ENCODE data around the gene SEMA4A.
"Not testable (repeated sequence)": the region's sequence is repeated elsewhere in the genome, so short reads cannot be mapped to it uniquely, and the experiment has no call there.

The SEMA4A gene

DNA sequence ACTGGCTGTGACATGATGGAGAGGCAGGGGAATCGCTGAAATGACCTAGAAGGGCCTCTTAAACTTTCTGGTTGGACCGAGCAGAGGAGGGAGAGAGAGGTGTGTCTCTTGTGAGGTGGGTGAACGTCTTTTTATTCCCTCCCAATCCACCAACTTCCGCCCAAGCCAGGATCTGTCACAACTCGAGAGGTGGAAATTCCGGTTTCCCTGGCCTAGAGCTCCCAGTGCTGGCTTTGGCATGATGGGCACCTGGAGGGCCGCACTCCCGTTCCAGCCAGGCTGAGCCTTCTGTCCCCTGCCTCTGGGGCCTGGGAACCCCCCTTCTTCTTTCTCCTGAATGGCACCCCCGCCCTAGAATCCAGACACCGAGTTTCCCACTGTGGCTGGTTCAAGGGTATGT lies at the start of gene SEMA4A:
SEMA4A (plus strand) TSS at position 224 of the 400 bp plus-strand sequence. CDS start 994 bp downstream, outside the sequence.
- DNase-seq (ENCODE audit: low read depth) = no peak

DNA sequence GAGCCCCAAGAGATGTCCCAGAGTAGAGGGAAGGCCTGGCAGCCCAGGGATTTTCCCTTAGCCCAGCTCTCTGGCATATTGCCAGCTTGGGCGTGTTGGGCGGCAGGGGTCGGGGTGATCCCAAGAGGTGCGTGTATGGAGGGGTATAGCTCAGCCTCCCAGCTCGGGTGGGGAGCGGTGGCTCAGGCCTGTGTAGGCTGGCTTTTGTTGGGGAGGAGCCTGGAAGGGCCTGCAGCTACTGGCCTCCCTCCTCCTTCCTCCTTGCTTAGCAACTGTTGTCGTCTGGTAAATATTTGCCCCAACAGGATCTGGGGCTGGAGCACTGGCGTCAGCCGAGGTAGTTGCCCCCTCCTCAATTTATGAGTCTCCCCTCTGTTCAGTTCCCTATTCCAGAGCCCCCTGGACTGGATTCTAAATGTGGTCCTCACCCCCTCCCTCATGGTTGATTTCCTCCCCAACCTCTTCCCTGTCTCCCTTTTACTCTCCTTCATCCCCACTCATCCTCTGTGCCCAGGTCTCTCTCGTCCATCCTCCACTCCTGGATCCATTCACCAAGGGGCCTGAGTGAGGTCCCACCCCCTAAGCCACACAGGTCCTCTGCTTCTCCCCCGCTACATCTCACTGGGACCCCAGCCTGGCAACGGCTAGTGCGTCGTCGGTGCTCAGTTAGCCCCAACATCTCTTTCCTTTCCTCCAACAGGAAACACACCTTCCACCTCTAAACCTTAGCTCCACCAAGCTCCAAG lies 49.1 kb upstream of the SEMA4A start:
- DNase-seq (ENCODE audit: low read depth) = no peak

DNA sequence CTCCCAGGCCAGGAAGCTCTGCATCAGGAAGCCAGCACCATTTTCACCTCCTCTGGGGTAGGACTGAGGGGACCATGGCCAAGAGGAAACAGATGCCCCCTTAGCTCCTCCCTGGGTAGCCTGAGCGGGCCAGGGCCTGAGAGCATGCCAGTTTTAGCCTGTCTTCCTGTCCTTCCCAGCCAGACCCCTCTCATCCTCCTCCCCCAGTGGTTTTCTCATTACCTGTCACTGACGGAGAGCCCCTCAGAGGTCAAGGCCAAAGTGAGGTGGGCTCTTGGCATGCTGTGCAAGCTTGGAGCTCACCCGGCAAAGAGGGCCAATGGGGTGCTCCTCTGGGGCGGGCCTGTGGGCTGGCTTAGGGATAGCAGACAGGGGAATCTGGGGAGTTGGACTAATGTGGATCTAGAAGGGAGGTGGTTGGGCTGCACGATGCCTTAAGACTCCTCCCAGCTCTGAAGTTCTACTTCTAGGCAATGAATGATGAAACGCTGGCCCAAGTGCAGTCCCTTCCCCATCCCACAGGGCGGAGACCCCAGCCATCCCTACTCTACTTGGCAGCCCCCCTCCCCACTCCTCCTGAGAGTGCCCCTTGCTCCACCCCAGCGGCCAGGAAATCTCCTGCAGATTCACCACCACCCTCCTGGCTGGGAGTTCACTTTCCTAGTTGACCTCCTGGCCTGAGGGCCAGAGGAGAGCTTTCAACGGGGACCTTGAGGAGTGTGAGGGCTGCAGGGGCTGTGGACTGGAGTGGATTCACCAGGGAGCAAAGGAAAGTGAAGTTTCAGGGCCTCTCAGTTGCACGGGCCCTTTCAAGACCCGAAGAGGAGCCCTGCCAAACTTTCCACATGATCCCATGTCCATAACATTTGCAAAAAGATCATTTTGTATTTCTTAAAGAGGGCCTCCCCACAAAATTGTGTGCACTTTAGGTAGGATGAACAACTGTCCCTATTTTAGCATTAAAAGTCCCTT lies 48.2 kb upstream of the SEMA4A start:
- DNase-seq (ENCODE audit: low read depth) = no peak

DNA sequence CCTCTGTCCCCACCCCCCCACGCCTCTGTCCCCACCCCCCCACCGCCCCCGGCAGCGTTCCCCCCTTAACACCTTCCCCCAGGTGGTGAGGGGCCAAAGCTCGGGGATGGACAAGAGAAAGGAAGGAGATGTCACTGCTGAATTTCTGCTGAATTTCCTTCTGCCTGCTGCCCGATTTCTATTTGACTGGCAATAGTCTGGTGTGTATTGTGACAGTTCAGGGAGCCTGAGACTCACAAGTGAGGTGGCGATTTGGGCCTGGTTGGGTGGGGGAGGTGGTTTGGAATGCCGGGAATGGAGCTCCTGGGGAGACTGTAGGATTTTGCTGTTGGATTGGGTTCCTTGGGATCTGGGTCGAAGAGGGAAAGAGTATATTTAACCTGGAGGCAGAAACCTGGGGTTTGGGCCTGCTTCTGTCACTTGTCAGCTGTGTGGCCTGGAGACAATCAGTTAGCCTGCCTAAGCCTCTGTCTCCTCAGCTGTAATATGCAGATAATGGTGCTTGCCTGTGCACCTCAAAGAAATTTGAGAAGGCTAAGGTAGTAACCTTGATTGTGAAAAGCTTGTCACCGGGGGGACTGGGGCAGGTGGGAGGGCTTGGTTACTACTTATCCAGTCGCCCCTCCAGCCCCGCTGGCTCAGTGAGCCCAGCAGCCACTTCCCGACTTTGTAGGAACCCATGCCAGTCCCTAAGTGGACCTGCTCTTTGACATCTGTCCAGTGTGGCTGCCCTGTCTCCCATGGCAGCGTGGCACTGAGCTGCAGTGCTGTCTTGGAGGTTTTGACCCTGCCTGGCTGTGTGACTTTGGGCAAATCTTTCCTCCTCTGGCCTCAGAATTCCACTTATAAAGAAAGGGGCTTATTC lies 46.5 kb upstream of the SEMA4A start:
- no peak for DNase-seq (ENCODE audit: low read depth)

DNA sequence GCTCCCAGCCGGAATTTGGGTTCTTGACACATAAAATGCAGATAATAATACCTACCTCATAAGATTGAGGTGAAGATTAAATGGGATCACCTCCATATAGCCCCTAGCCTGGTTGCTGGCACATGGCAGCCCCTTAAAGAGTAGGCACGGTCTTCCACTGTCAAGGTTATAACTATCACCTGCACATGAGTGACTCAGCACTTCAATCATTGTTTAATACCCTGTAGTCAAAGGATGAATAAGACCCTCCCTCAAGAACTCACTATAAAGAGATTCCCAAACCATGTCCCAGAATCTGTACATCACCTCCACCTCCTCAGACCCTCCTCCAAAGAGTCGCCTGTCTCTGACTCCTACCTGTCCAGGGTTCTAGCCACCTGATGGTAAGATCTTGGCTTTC lies 45.3 kb upstream of the SEMA4A start:
- no peak for DNase-seq (ENCODE audit: low read depth)

DNA sequence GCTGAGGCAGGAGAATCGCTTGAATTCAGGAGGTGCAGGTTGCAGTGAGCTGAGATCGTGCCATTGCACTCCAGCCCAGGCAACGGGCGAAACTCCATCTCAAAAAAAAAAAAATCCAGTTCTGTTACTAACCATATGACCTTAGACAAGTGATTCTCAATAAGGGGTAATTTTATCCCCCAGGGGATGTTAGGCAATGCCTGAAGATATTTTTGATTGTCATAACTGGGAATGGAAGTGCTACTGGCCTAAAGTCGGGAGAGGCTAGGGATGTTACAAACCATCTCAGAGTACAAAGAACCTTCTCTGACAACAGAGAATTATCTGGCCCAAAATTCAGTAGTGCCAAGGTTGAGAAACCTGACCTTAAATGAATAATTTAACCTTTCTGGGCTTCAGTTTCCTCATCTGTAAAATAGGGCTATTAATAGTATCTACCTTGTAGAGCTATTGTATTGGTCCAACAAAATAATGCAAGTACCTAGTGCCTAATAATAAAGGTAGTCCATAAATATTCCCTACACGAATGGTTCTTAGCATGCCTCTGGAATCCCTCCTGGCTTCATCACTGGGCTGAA lies 44.6 kb upstream of the SEMA4A start:
- no peak for DNase-seq (ENCODE audit: low read depth)

DNA sequence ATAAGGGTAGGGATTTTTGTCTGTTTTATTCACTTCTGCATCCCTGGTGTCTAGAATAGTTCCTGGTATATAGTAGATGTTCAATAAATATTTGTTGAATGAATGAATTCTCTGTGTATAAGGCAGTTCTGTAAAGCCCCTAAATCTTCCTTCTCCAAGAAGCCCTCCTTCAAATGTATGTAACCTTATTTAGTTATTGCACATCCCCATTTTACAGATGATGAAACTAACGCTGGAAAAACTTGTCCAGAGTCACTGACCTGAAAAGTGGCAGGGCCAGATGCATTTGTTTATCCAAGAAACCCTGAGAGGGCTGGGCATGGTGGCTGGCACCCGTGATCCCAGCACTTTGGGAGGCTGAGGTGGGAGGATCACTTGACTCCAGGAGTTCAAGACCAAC lies 43.1 kb upstream of the SEMA4A start:
- DNase-seq (ENCODE audit: low read depth) = no peak

DNA sequence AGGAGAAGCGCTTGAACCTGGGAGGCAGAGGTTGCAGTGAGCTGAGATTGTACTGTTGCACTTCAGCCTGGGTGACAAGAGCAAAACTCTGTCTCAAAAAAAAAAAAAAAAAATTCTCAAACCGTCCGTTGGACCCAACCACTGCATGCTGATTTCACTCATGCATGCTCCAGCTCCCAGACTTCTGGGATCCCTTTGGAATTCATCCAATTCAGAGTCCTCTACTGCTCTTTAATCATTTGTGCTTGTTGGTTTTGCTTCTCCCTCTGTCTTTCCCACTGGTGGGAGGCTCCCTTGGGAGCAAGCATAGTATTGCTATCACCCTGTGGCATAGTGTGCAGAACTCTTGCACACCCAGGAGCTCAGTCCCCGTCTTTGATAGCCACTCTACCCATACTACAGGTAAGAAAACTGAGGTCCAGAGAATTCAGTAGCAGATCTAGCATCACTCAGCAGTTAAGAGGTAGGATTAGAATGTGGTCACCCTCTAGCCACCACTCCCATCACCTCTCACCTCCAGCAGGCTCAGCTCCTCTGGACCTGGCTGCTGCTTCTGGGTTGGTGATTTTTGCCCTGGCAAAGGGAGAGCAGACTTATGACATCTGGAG lies 41.9 kb upstream of the SEMA4A start:
- DNase-seq (ENCODE audit: low read depth) = no peak

DNA sequence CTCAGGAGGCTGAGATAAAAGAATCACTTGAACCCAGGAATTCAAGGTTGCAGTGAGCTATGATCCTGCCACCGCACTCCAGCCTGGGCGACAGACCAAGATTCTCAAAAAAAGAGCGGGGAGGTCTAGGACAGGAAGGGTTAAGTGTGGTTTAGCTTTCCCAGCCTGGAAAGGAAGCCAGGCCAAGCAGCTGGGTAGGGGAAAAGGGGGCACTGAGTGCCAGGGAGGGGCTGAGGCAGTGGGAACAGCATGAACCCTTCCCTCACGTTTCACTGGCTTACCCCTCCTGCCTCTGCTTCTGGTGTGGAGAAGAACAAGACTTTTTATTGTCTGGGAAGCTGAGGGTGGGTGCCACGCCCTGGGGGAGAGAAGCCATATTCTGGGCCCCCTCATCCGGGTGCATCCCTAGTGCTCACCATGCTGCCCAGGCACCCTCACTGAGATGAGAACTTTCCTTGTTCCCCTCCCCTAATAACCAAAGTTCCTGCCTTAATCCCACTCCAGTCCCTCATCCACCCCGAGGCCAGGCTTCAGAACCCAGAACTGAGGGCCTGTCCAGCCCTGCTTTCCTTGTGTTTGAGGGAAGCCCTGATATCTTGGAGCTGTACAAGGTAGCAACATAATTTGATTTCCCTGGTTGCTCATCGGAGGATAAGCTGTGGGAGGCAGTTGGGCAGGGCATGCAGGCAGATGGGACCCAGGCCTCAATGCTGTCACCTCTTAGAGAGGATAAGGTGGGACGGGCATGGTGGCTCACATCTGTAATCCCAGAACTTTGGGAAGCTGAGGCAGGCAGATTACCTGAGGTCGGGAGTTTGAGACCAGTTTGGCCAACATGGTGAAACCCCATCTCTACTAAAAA lies 40.9 kb upstream of the SEMA4A start:
- no peak for DNase-seq (ENCODE audit: low read depth)

DNA sequence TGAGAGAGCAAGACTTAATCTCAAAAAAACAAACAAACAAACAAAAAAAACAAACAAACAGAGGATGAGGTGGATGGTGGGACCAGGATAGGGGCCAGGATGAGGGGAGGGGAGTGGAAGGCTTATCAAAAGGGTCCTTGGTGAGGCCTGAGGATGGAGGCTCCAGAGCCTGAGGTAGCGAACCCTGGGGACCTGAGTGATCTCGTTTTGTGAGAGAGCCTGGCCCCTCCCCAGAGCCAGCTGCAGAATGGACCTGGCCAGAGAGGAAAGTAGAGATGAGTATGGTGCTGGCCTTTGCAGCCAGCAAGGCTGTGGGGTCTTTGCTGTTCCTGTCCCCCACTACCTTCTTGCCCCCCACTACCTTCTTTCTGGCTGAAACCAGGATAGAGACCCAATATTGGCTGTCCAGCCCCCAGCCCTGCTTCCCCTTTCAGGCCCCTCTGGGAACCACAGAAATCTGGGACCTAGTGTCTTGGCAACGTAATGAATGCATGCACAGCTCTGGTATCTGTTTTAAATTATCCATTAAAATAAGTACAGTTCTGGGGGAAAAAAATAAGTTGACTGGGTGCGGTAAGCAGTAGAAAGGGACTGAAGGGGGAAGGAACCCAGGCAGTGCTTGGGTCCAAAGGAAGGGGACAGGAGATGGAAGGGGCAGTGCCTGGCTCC lies 40.0 kb upstream of the SEMA4A start:
- no peak for DNase-seq (ENCODE audit: low read depth)

DNA sequence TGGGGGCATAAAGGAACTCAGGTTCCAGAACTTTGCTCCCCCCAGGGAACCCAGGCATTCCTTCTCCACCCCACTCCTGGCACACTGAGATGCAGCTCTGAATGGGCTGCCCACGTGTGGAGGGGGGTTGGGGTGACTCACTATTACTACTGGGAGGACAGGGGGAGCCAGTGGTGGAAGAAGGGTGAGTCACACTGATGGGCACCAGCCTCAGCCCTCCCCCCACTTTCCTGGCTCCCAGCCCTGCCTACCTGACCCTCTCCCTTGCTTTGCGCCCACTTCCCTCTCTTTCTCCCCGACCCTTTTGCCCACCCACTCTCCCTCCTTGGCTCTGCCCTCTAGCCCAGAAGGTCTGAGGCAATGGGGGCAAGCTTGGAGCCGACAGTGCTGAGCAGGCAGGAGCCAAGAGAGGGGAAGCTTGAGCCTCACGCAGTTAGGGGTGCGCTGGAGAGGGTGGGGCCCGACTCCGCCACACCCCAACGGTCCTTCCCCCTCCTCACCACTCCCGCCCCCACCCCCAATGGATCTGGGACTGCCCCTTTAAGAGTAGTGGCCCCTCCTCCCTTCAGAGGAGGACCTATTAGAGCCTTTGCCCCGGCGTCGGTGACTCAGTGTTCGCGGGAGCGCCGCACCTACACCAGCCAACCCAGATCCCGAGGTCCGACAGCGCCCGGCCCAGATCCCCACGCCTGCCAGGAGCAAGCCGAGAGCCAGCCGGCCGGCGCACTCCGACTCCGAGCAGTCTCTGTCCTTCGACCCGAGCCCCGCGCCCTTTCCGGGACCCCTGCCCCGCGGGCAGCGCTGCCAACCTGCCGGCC lies 39.1 kb upstream of the SEMA4A start, which contains the start of gene LMNA:
LMNA (plus strand) TSS at position 611 of the 818 bp plus-strand sequence. CDS start 208 bp downstream, outside the sequence.
- DNase-seq (ENCODE audit: low read depth) = peak; percentile 81

DNA sequence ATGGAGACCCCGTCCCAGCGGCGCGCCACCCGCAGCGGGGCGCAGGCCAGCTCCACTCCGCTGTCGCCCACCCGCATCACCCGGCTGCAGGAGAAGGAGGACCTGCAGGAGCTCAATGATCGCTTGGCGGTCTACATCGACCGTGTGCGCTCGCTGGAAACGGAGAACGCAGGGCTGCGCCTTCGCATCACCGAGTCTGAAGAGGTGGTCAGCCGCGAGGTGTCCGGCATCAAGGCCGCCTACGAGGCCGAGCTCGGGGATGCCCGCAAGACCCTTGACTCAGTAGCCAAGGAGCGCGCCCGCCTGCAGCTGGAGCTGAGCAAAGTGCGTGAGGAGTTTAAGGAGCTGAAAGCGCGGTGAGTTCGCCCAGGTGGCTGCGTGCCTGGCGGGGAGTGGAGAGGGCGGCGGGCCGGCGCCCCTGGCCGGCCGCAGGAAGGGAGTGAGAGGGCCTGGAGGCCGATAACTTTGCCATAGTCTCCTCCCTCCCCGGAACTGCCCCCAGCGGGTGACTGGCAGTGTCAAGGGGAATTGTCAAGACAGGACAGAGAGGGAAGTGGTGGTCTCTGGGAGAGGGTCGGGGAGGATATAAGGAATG lies 38.4 kb upstream of the SEMA4A start:
- no peak for DNase-seq (ENCODE audit: low read depth)

DNA sequence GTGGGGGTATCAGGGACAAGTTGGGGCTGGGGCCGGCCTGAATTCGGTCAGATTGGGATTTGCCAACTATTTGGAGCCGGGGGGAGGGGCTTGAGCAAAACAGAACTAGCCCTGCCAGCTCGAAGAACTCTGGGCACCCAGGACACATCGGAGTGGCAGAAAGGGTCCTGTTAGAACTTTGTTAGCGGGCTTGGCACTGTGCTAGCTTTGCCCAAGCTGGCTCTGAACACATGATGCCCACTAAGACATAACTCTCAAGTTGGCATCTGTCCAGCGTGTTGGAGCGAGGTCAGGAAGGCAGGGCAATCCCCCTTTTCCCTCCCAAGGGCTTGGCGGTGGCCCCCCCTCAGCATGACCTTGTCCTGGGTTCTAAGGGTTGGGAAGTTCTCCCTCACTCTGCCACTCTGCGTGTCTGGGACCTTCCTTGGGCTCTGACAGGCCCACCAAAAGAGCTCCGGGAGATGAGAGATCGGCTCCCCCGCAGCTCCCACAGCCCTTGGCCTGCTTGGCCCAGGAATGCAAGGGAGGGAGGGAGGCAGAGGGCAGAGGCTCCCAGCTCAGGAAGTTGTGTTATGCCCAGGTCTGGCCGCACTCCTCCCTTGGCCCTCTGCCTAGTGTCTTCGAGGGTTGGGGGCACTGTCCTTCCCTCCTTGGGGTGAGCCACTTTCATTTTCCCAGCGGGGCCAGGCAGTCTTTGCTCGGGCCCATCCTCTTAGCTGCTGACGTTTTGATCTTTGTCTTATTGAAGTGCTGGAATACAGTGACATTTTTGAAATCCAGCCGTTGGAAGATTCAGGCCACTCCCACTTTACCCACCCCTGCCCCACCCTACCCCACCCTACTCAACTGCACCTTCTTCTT lies 37.6 kb upstream of the SEMA4A start:
- DNase-seq (ENCODE audit: low read depth) = no peak

DNA sequence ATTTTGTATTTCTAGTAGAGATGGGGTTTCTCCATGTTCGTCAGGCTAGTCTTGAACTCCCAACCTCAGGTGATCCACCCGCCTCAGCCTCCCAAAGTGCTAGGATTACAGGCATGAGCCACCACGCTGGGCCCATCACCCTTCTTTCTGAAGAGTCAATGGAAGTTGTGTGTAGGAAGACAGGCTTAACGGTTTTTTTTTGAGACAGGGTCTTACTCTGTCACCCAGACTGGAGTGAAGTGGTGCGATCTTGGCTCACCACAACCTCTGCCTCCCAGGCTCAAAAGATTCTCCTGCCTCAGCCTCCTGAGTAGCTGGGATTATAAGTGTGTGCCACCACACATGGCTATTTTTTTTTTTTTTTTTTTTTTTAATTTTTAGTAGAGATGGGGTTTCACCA lies 36.7 kb upstream of the SEMA4A start:
- DNase-seq (ENCODE audit: low read depth) = not testable (repeated sequence)

DNA sequence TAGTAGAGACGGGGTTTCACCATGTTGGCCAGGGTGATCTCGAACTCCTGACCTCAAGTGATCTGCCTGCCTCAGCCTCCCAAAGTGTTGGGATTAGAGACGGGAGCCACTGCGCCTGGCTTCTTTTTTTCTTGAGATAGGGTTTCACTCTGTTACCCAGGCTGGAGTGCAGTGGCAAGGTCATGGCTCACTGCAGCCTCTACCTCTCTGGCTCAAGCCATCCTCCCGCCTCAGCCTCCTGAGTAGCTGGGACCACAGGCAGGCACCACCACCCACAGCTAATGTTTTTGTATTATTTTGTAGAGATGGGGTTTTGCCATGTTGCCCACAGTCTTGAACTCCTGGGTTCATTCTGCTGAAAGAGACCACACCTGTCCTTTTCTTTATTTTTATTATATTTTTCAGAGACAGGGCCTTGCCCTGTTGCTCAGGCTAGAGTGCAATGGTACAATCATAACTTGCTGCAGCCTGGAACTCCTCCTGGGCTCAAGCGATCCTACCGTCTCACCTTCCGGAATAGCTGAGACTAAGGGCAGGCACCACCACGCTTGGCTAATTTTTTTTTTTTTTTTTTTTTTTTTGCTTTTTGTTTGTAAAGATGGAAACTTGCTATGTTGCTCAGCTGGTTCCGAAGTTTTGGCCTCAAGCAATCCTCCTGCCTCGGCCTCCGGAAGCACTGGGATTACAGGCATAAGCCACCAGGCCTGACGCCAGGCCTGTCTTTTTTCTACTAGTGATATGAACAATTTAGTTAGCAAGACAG lies 35.8 kb upstream of the SEMA4A start:
- no peak for DNase-seq (ENCODE audit: low read depth)

DNA sequence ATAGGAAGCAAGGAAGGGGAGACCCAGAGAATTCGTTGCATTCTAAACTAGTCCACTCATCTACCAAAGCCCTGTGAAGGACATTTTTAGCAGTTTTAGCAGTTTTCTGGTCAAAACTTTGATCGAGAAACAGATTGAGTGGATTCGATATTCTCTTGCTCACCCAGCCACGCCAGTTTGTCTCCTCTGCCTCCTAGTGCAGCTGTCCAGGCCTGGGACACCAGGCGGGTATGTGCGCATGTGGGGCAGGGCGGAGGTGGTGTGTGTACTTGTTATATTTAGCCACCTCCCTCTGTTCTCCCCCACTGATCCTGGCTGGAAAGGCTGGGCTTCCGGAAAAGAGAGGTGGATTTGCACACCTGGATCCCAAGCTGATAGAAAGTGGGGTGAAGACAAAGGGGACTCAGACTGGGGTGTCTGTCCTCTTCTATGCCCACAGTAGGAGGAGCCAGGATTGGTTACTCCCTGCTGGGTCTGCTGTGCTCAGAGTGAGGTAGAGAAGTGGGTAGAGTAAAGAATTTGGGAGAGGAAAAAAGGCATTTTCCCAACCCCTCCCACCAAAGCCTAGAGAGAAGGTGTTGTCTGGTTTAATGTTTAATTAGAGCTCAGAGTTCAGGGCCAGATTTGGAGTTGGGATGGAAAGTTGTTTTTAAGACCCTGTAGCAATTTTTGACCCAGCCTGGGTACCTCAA lies 35.1 kb upstream of the SEMA4A start:
- no peak for DNase-seq (ENCODE audit: low read depth)

Data from stimulated activated CD4-positive, alpha-beta T cell treated with anti-CD3 and anti-CD28 coated beads, Interleukin-2, amount 100 ng/mL, for 4 hours (primary cell).